Measurements from ENCODE around the gene MED13L.

MED13L gene

DNA sequence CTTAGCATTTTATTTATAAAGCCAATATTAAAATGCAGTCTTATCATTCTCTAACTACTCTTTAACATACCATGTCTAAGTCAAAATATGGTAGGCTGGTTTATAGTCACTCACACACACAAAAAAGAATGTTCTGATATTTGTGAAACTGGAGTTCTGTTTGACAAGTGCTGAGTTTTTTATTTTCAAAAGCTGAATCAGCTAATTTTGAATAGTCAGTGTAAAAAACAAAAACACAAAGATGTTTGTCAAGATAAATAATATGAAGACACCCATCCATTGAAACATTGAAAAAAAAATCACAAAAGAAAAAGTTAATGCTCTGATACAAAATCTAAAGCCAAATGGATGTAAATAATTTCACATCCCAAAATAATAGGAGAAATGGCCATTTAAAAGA lies 231.5 kb downstream of the MED13L start (continued):
- TF ChIP-seq, protein P1, sequence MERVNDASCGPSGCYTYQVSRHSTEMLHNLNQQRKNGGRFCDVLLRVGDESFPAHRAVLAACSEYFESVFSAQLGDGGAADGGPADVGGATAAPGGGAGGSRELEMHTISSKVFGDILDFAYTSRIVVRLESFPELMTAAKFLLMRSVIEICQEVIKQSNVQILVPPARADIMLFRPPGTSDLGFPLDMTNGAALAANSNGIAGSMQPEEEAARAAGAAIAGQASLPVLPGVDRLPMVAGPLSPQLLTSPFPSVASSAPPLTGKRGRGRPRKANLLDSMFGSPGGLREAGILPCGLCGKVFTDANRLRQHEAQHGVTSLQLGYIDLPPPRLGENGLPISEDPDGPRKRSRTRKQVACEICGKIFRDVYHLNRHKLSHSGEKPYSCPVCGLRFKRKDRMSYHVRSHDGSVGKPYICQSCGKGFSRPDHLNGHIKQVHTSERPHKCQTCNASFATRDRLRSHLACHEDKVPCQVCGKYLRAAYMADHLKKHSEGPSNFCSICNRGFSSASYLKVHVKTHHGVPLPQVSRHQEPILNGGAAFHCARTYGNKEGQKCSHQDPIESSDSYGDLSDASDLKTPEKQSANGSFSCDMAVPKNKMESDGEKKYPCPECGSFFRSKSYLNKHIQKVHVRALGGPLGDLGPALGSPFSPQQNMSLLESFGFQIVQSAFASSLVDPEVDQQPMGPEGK (CRISPR knock-in tag; IDR thresholded peaks at IDR 0.05; ENCODE audit: borderline replicate concordance) = no peak
- no peak for TF ChIP-seq ZNF70 (CRISPR knock-in tag; IDR thresholded peaks at IDR 0.05)

DNA sequence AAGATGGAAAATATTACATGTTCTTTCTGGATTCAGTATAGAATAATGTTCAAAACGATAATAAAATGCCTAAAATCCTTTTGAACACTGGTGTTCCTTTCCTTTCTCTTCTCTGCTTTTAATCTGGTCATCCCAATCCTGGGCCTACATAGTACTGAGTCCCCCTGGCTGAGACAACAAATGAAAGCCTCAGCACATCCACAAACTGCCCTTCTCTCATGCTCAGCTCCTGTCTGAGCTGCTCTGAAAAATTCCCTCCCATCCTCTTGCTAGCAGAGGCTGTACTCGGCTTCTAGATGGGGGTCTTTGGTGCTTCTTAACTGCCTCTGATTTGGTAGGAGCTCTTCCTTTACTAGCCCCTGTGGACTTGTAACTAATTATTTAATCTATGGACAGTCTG lies 232.3 kb downstream of the MED13L start:
- TF ChIP-seq CSDC2 (CRISPR knock-in tag; IDR thresholded peaks at IDR 0.05) (no peak), TCF4 (CRISPR knock-in tag; IDR thresholded peaks at IDR 0.05; ENCODE audit: borderline replicate concordance) (no peak), PPARA (CRISPR knock-in tag; IDR thresholded peaks at IDR 0.05; ENCODE audit: borderline replicate concordance) (no peak), ZFP3 (CRISPR knock-in tag; IDR thresholded peaks at IDR 0.05) (no peak), BACH2 (CRISPR knock-in tag; IDR thresholded peaks at IDR 0.05; ENCODE audit: borderline replicate concordance) (no peak)
- TF ChIP-seq, protein P2, sequence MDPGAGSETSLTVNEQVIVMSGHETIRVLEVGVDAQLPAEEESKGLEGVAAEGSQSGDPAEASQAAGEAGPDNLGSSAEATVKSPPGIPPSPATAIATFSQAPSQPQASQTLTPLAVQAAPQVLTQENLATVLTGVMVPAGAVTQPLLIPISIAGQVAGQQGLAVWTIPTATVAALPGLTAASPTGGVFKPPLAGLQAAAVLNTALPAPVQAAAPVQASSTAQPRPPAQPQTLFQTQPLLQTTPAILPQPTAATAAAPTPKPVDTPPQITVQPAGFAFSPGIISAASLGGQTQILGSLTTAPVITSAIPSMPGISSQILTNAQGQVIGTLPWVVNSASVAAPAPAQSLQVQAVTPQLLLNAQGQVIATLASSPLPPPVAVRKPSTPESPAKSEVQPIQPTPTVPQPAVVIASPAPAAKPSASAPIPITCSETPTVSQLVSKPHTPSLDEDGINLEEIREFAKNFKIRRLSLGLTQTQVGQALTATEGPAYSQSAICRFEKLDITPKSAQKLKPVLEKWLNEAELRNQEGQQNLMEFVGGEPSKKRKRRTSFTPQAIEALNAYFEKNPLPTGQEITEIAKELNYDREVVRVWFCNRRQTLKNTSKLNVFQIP (CRISPR knock-in tag; IDR thresholded peaks at IDR 0.05; ENCODE audit: borderline replicate concordance, low read depth) = no peak
- no peak for ATAC-seq

DNA sequence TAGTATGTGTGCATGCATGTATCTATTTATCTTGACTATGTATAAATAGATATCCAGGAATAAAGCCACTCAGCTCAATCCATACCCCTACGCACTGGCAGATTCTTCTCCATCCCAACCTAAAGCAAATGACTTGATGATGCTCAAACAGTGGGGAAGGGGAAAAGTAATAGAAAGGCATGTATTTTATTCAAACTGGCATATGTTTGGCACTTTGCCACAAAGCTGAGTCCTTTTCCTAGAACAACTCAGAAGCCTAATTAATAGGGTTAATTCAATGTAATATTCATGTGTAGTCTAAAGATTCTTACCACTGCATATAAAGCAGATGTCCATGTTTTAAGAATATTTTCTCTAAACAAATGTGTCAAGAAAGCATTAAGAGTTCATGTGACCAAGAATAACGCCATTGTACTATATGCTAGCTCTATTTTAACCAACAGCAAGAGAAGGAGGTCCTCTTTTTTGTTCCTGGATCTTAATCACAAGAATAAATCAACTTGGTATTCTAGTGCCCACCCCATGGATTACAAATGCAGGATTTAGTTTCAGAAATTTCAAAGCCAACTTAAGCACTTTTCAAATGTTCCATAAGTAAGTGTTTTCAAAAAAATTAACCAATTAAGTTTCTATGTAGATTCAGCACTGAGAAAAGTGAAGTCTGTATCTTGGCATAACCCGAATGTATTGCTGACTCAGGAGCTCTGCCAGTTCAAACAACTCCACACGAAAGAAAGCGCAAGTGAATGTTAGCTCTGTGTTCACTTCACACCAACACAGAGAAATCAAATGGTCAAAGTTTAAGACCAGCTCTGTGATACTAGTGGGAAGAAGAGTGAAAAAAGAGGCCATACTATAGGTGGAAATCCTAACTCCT lies 233.6 kb downstream of the MED13L start:
- no peak for ATAC-seq
- TF ChIP-seq ISL1 (CRISPR knock-in tag; IDR thresholded peaks at IDR 0.05) (no peak; the same call in 1 of the 2 replicates), OSR1 (CRISPR knock-in tag; IDR thresholded peaks at IDR 0.05) (no peak), ESRRG (CRISPR knock-in tag; IDR thresholded peaks at IDR 0.05) (no peak), ZNF8 (CRISPR knock-in tag; IDR thresholded peaks at IDR 0.05) (no peak), ZFP3 (CRISPR knock-in tag; IDR thresholded peaks at IDR 0.05) (no peak), RARB (CRISPR knock-in tag; IDR thresholded peaks at IDR 0.05) (no peak), GLIS3 (CRISPR knock-in tag; IDR thresholded peaks at IDR 0.05) (no peak), TOX (CRISPR knock-in tag; IDR thresholded peaks at IDR 0.05; ENCODE audit: borderline replicate concordance) (no peak), ZFP30 (CRISPR knock-in tag; IDR thresholded peaks at IDR 0.05) (no peak), TCF4 (CRISPR knock-in tag; IDR thresholded peaks at IDR 0.05; ENCODE audit: borderline replicate concordance) (no peak), SNAI2 (CRISPR knock-in tag; IDR thresholded peaks at IDR 0.05) (no peak), ZNF70 (CRISPR knock-in tag; IDR thresholded peaks at IDR 0.05) (no peak), BACH2 (CRISPR knock-in tag; IDR thresholded peaks at IDR 0.05; ENCODE audit: borderline replicate concordance) (no peak), PPARA (CRISPR knock-in tag; IDR thresholded peaks at IDR 0.05; ENCODE audit: borderline replicate concordance) (no peak), CSDC2 (CRISPR knock-in tag; IDR thresholded peaks at IDR 0.05) (no peak), ZC3H10 (CRISPR knock-in tag; IDR thresholded peaks at IDR 0.05) (no peak), ZNF565 (CRISPR knock-in tag; conservative IDR thresholded peaks at IDR 0.05; ENCODE audit: low read depth) (no peak)
- TF ChIP-seq, protein P3, sequence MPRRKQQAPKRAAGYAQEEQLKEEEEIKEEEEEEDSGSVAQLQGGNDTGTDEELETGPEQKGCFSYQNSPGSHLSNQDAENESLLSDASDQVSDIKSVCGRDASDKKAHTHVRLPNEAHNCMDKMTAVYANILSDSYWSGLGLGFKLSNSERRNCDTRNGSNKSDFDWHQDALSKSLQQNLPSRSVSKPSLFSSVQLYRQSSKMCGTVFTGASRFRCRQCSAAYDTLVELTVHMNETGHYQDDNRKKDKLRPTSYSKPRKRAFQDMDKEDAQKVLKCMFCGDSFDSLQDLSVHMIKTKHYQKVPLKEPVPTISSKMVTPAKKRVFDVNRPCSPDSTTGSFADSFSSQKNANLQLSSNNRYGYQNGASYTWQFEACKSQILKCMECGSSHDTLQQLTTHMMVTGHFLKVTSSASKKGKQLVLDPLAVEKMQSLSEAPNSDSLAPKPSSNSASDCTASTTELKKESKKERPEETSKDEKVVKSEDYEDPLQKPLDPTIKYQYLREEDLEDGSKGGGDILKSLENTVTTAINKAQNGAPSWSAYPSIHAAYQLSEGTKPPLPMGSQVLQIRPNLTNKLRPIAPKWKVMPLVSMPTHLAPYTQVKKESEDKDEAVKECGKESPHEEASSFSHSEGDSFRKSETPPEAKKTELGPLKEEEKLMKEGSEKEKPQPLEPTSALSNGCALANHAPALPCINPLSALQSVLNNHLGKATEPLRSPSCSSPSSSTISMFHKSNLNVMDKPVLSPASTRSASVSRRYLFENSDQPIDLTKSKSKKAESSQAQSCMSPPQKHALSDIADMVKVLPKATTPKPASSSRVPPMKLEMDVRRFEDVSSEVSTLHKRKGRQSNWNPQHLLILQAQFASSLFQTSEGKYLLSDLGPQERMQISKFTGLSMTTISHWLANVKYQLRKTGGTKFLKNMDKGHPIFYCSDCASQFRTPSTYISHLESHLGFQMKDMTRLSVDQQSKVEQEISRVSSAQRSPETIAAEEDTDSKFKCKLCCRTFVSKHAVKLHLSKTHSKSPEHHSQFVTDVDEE (CRISPR knock-in tag; IDR thresholded peaks at IDR 0.05) = no peak
- TF ChIP-seq, protein P4, sequence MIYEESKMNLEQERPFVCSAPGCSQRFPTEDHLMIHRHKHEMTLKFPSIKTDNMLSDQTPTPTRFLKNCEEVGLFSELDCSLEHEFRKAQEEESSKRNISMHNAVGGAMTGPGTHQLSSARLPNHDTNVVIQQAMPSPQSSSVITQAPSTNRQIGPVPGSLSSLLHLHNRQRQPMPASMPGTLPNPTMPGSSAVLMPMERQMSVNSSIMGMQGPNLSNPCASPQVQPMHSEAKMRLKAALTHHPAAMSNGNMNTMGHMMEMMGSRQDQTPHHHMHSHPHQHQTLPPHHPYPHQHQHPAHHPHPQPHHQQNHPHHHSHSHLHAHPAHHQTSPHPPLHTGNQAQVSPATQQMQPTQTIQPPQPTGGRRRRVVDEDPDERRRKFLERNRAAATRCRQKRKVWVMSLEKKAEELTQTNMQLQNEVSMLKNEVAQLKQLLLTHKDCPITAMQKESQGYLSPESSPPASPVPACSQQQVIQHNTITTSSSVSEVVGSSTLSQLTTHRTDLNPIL (CRISPR knock-in tag; IDR thresholded peaks at IDR 0.05; ENCODE audit: low read depth) = no peak
- TF ChIP-seq, protein P2 (CRISPR knock-in tag; IDR thresholded peaks at IDR 0.05; ENCODE audit: borderline replicate concordance, low read depth) = no peak
